Mucosa of rectum (tissue), 2 donors: ENCODE results near the gene PGPEP1.
"Not testable (repeated sequence)": the region's sequence is repeated elsewhere in the genome, so short reads cannot be mapped to it uniquely, and the experiment has no call there.

ENCODE experiments used
- H3K27ac ChIP-seq, 2 donors: one replicate each; pipeline ENCODE4 v1.7.0; 2013; ENCODE audit warnings: inconsistent platforms in 2 of 2, low read depth in 2 of 2, low read length in 2 of 2
- H3K27me3 ChIP-seq, 2 donors: one replicate each; pipeline ENCODE4 v1.7.0; 2013; ENCODE audit warnings: low read length in 2 of 2; ENCODE audit not compliant: control insufficient read depth in 2 of 2, insufficient read depth in 2 of 2
- H3K36me3 ChIP-seq, 2 donors: one replicate each; pipeline ENCODE4 v1.7.0; 2013; ENCODE audit warnings: low read length in 2 of 2; ENCODE audit not compliant: control insufficient read depth in 2 of 2, insufficient read depth in 2 of 2
- H3K4me1 ChIP-seq, 2 donors: one replicate each; pipeline ENCODE4 v1.7.0; 2013; ENCODE audit warnings: low read length in 2 of 2, mild to moderate bottlenecking in 1 of 2; ENCODE audit not compliant: control insufficient read depth in 2 of 2, insufficient read depth in 2 of 2
- H3K4me3 ChIP-seq, 2 donors: one replicate each; pipeline ENCODE4 v1.7.0; 2013; ENCODE audit warnings: low read length in 2 of 2
- H3K9ac ChIP-seq, 2 donors: one replicate each; pipeline ENCODE4 v1.7.0; 2013; ENCODE audit warnings: low read length in 2 of 2, low read depth in 1 of 2, mild to moderate bottlenecking in 1 of 2
- H3K9me3 ChIP-seq, 2 donors: one replicate each; pipeline ENCODE4 v1.7.0; 2013; ENCODE audit warnings: low read length in 2 of 2; ENCODE audit not compliant: control insufficient read depth in 2 of 2
- donor health status: healthy.
- donor health status: Normal muscosa, but diverticular disease.

The PGPEP1 gene

GRCh38 chr19:18319591-18320135 is 20.7 kb upstream of the PGPEP1 start:
- Histone ChIP-seq H3K36me3 (peaks cover 0 to under 1% of the 10 kb centered on the region in 2 donors), H3K27ac (peak overlapping the region; percentile 93 to 94), H3K9ac (peak overlapping the region; percentile 85 to 96), H3K4me3 (peak overlapping the region in 1 of 2 donors; percentile 54), H3K9me3 (no peaks in the 10 kb centered on the region), H3K27me3 (no peaks in the 10 kb centered on the region), H3K4me1 (peaks cover 53 to 59% of the 10 kb centered on the region in 2 donors)

GRCh38 chr19:18320865-18321733 is 19.3 kb upstream of the PGPEP1 start:
- H3K9ac ChIP-seq = peak overlapping the region; percentile 85 to 96
- peaks cover 53 to 59% of the 10 kb centered on the region in 2 donors for H3K4me1 ChIP-seq

GRCh38 chr19:18321734-18322102 is 18.7 kb upstream of the PGPEP1 start:
- H3K27ac ChIP-seq = peak overlapping the region; percentile 93 to 94
- no peaks in the 10 kb centered on the region for H3K9me3 ChIP-seq
- no peaks in the 10 kb centered on the region for H3K27me3 ChIP-seq
- H3K36me3 ChIP-seq = no peaks in the 10 kb centered on the region
- peaks cover 51 to 57% of the 10 kb centered on the region in 2 donors for H3K4me1 ChIP-seq
- peak overlapping the region; percentile 69 to 84 for H3K4me3 ChIP-seq
- peak overlapping the region; percentile 85 to 96 for H3K9ac ChIP-seq

More at GRCh38 chr19:18320865-18321733, 19.3 kb upstream of the PGPEP1 start:
- no peaks in the 10 kb centered on the region for H3K27me3 ChIP-seq
- peak overlapping the region; percentile 93 to 94 for H3K27ac ChIP-seq
- no peaks in the 10 kb centered on the region for H3K36me3 ChIP-seq
- H3K4me3 ChIP-seq = peak overlapping the region in 1 of 2 donors; percentile 45
- no peaks in the 10 kb centered on the region for H3K9me3 ChIP-seq

GRCh38 chr19:18322318-18322758 is 18.1 kb upstream of the PGPEP1 start:
- H3K4me1 ChIP-seq = peaks cover 51 to 57% of the 10 kb centered on the region in 2 donors
- no peaks in the 10 kb centered on the region for H3K27me3 ChIP-seq

GRCh38 chr19:18322759-18323460 is 17.5 kb upstream of the PGPEP1 start, which contains the start of gene LSM4:
TSS of gene LSM4 (minus strand) at chr19:18323076. CDS start at chr19:18323020, 56 bp downstream.
- no peaks in the 10 kb centered on the region for H3K9me3 ChIP-seq
- H3K27me3 ChIP-seq = no peaks in the 10 kb centered on the region
- peak within 1 kb of the TSS; percentile 69 to 84 for H3K4me3 ChIP-seq
- peak within 1 kb of the TSS; percentile 93 to 94 for H3K27ac ChIP-seq
- H3K4me1 ChIP-seq = peaks cover 47 to 53% of the 10 kb centered on the region in 2 donors
- H3K36me3 ChIP-seq = no peaks in the 10 kb centered on the region
- H3K9ac ChIP-seq = peak within 1 kb of the TSS; percentile 85 to 96

More at GRCh38 chr19:18322318-18322758, 18.1 kb upstream of the PGPEP1 start:
- no peaks in the 10 kb centered on the region for H3K36me3 ChIP-seq
- H3K9me3 ChIP-seq = no peaks in the 10 kb centered on the region
- peak overlapping the region; percentile 93 to 94 for H3K27ac ChIP-seq
- H3K4me3 ChIP-seq = peak overlapping the region; percentile 69 to 84
- H3K9ac ChIP-seq = peak overlapping the region; percentile 85 to 96

- Histone ChIP-seq H3K4me1 (peaks cover 46 to 49% of the 10 kb centered on the region in 2 donors), H3K27ac (peak overlapping the region in 1 of 2 donors; percentile 93)
- H3K9ac ChIP-seq, H3K4me3 ChIP-seq, H3K36me3 ChIP-seq, H3K9me3 ChIP-seq, H3K27me3 ChIP-seq: not testable (repeated sequence)
Measured at GRCh38 chr19:18324373-18324731, 16.0 kb upstream of the PGPEP1 start.

GRCh38 chr19:18326772-18327171 is 13.6 kb upstream of the PGPEP1 start:
- Histone ChIP-seq H3K9ac (no peak overlapping the region), H3K27ac (no peak overlapping the region), H3K4me1 (peaks cover 28% of the 10 kb centered on the region in 2 donors), H3K4me3 (no peak overlapping the region), H3K9me3 (no peaks in the 10 kb centered on the region), H3K27me3 (no peaks in the 10 kb centered on the region), H3K36me3 (no peaks in the 10 kb centered on the region)

GRCh38 chr19:18328340-18329034 is 11.9 kb upstream of the PGPEP1 start:
- no peaks in the 10 kb centered on the region for H3K27me3 ChIP-seq
- peaks cover 18% of the 10 kb centered on the region in 2 donors for H3K4me1 ChIP-seq
- peak overlapping the region; percentile 36 to 76 for H3K4me3 ChIP-seq
- H3K9me3 ChIP-seq = no peaks in the 10 kb centered on the region
- H3K9ac ChIP-seq = peak overlapping the region; percentile 52 to 66
- no peaks in the 10 kb centered on the region for H3K36me3 ChIP-seq
- H3K27ac ChIP-seq = peak overlapping the region; percentile 65 to 69

- H3K36me3 ChIP-seq = no peaks in the 10 kb centered on the region
- H3K9ac ChIP-seq = peak overlapping the region in 1 of 2 donors; percentile 66
- peaks cover 13% of the 10 kb centered on the region in 2 donors for H3K4me1 ChIP-seq
- no peaks in the 10 kb centered on the region for H3K9me3 ChIP-seq
- H3K27me3 ChIP-seq = no peaks in the 10 kb centered on the region
- peak overlapping the region; percentile 65 to 69 for H3K27ac ChIP-seq
- H3K4me3 ChIP-seq = peak overlapping the region; percentile 36 to 76
Measured at GRCh38 chr19:18329035-18329376, 11.4 kb upstream of the PGPEP1 start.
